Brain microvascular endothelial cell (primary cell): ENCODE measurements around the gene ABLIM1.
A peak's percentile ranks its signal among the peaks of the same experiment; 100 is the strongest.

Experiments used
- DNase-seq: peaks from one replicate; pipeline ENCODE4 v3.0.0-alpha.2; 2020
- H3K27ac ChIP-seq: fragments of 250-450 bp; sonication (Bioruptor Pico); 2 replicates; pipeline ENCODE4 v1.5.1; 2020; ENCODE audit warnings: mild to moderate bottlenecking, moderate library complexity
- H3K27me3 ChIP-seq: fragments of 250-450 bp; sonication (Bioruptor Pico); replicated peaks from 2 replicates; pipeline ENCODE4 v1.5.1; 2020; ENCODE audit warnings: mild to moderate bottlenecking
- H3K36me3 ChIP-seq: fragments of 250-450 bp; sonication (Bioruptor Pico); replicated peaks from 2 replicates; pipeline ENCODE4 v1.5.1; 2020; ENCODE audit warnings: mild to moderate bottlenecking
- H3K4me3 ChIP-seq: 2 replicates; pipeline ENCODE4 v1.5.1; 2011; ENCODE audit warnings: low read depth, mild to moderate bottlenecking, control low read depth, low read length, moderate library complexity
- in situ Hi-C: cut with HindIII; loops from 2 replicates; pipeline ENCODE4 v1.10.0; 2017; ENCODE audit warnings: low sequenced_read_pairs, low pct_ligation_motif_present
- TF ChIP-seq, protein P1 (sequence below): IDR thresholded peaks from 2 replicates; pipeline ENCODE4 v1.5.1; 2011; ENCODE audit warnings: low read depth, mild to moderate bottlenecking, moderate library complexity, low read length, control low read depth, inconsistent platforms; ENCODE audit errors: missing control alignments

The ABLIM1 gene

DNA sequence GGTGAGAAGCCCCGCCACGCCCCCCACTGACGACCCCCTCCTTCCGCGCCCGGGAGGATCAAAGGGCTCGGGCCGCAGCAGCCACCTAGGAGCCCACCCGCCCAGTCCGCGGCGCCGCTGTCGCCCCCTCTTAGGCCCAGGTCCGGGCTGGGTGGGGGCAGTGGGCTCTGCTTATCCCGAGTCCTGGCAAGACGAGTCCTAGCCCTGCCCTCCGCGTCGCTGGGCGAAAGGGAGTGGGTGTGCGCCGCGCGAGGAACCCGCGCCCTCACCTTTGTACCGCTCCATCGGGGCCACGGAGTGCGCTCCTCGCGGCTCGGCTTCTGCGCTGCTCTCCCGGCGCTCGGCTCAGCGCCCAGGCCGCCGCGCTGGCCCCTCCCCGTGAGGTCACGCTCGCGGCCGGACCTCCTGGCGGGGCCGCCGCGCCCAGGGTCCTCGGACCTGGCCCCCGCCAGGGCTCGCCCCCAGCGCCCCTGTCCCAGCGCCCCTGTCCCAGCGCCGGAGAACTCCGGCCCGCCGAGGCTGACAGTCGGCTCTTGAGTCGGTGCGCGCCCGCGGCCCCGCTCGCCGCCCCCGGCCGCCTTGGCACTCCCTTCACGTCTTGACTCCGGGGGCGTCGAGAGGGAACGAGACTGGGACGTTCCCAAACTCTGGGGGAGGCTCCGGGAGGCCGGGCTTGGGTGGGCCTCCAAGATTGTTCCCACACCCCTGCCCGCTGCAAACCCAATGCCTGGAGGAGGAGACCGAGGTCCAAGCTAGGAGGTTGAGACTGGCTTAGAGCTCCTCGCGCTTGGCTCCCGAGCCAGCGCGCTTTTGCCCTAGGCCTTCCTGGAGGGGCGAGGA, 253.7 kb downstream of the ABLIM1 start, which contains the start of gene AFAP1L2:
Gene AFAP1L2 (minus strand): TSS at position 332 of the 840 bp plus-strand sequence. CDS start 47 bp downstream, at position 285.
- H3K36me3 ChIP-seq: no peaks in the 10 kb centered on the region
- in situ Hi-C loops: no loop called here
- H3K27me3 ChIP-seq: peaks cover 18% of the 10 kb centered on the region
- peak within 1 kb of the TSS; percentile 33 for H3K4me3 ChIP-seq
- H3K27ac ChIP-seq: no peak within 1 kb of the TSS
- TF ChIP-seq, protein P1, sequence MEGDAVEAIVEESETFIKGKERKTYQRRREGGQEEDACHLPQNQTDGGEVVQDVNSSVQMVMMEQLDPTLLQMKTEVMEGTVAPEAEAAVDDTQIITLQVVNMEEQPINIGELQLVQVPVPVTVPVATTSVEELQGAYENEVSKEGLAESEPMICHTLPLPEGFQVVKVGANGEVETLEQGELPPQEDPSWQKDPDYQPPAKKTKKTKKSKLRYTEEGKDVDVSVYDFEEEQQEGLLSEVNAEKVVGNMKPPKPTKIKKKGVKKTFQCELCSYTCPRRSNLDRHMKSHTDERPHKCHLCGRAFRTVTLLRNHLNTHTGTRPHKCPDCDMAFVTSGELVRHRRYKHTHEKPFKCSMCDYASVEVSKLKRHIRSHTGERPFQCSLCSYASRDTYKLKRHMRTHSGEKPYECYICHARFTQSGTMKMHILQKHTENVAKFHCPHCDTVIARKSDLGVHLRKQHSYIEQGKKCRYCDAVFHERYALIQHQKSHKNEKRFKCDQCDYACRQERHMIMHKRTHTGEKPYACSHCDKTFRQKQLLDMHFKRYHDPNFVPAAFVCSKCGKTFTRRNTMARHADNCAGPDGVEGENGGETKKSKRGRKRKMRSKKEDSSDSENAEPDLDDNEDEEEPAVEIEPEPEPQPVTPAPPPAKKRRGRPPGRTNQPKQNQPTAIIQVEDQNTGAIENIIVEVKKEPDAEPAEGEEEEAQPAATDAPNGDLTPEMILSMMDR: no peak
- DNase-seq: no peak

DNA sequence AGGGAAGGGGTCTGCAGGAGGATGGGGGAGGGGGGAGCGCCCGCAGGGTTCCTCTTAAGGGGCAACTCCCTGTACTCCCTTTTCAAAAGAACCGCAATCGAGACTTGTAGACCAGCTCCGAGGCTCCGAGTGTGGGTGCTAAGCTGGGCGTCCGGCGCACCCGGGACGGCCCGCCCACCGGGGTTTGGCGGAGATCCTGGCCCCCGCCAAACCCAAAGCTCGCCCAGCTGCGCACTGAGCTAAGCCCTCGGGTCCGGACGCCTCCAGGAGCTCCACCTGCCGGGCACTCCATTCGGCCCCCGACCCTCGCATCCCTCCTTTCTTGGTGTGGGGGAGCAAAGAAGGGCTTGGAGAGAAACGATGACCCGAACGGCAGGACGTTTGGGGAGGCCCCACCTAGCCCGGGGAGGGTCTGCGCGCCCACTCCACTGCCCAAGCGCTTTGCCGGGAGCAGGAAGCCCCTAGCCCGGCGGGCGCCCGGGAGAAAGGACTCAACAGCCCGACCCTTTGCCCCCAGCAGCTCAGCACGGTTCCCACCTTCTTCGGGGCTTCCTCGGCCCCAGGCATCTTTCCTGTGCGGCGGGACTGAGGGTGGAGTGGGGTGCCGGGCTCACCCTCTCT, 254.4 kb downstream of the ABLIM1 start:
- H3K27ac ChIP-seq: no peak overlapping the region
- TF ChIP-seq, protein P1: peak; percentile 44
- no peaks in the 10 kb centered on the region for H3K36me3 ChIP-seq
- no peak for DNase-seq
- peak overlapping the region; percentile 33 for H3K4me3 ChIP-seq
- H3K27me3 ChIP-seq: peaks cover 18% of the 10 kb centered on the region
- in situ Hi-C loops: no loop called here

DNA sequence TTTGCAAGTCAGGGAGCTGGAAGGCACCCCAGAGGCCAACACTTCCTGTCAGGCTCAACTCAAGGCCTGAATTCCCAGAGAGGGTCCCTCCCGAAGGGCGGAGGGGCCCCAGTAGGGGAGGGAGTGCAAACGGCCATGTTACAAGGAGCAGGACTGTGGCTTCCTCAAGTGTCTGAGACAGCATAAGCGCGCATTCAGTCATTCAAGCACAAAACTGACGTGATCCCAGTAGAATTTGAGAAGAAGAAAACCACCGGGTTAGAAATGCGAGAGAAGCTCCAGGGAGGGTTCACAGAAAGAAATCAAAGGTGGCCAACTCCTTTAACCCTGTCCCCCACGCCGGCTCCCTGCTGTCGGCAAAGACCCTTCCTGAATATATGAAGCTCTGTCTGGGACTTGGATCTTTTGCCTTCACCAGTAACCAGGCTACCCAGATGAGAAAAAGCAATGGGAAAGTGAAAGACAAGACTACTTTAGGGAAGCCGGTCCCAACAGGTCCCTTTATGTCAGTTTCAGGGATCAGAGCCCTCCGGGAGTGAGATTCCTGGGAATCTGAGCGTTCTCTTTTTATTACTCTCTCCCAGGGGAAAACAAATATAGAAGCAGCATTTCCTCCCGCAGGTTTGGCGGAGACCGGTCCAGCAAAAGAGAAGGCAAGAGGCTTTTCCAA, 255.1 kb downstream of the ABLIM1 start:
- in situ Hi-C loops: no loop called here
- Histone ChIP-seq H3K27me3 (peaks cover 18% of the 10 kb centered on the region), H3K36me3 (no peaks in the 10 kb centered on the region), H3K27ac (no peak overlapping the region), H3K4me3 (peak overlapping the region; percentile 33)
- DNase-seq: peak; percentile 30
- TF ChIP-seq, protein P1: no peak

DNA sequence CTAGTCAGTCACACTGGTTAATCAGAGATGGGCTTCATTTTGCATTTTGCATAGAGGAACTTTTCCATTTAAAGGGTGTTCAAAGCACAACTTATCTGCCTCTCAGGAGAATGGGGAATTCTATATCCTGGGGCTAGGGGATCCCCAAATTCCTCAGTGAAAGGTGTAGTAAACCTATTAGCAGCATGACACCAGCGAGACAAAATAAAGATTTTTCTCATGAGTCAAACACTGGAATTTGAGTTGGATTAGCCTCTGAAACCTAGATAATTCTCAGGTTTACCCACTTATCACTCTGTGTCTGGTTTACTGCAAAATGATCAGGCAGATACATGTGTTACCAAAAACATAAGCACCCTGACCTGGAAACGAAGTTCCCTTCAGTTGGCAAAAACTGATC, 255.8 kb downstream of the ABLIM1 start:
- no peaks in the 10 kb centered on the region for H3K36me3 ChIP-seq
- TF ChIP-seq, protein P1: no peak
- DNase-seq: no peak
- no peak overlapping the region for H3K27ac ChIP-seq
- H3K27me3 ChIP-seq: peaks cover 18% of the 10 kb centered on the region
- in situ Hi-C loops: no loop called here
- H3K4me3 ChIP-seq: no peak overlapping the region

DNA sequence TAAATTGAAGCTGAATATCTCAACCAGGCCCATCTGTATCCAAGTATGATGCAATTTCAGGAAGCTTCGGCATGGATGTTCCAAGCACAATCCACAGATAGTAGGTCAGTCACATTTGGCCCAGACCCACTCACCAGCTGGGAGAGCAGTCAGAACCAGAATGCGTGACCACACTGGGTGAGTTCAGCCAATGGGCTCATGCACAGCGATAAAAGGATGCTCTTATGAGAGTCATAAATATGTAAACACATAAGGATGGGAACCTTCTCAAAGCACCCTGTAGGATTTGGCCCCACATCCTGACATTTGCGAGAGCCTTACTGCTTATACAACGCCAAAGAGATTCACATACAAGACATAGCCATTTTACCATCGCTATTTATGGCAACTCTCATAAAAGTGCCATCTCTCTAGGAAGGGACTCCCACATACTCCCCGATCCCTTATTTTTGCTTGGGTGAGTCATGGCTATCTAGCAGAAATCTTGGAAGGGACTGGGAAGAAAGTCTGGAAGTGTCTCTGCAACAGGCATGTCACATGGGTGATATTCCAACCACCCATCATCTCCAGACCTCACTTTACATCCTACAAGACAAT, 256.8 kb downstream of the ABLIM1 start:
- Histone ChIP-seq H3K27ac (no peak overlapping the region), H3K4me3 (no peak overlapping the region), H3K27me3 (peaks cover 18% of the 10 kb centered on the region), H3K36me3 (no peaks in the 10 kb centered on the region)
- DNase-seq: peak; percentile 58
- in situ Hi-C loops: no loop called here
- TF ChIP-seq, protein P1: no peak
